ENCODE results near the gene CNTNAP4. TPM values are rescaled to one million over a fixed set of nuclear protein-coding genes. Genes with fewer than 3 reads are reported as not detected.
A peak's percentile ranks its signal among the peaks of the same experiment; 100 is the strongest.

The CNTNAP4 gene
- total RNA-seq, 1 experiment from 2014 or later, result not detected

DNA sequence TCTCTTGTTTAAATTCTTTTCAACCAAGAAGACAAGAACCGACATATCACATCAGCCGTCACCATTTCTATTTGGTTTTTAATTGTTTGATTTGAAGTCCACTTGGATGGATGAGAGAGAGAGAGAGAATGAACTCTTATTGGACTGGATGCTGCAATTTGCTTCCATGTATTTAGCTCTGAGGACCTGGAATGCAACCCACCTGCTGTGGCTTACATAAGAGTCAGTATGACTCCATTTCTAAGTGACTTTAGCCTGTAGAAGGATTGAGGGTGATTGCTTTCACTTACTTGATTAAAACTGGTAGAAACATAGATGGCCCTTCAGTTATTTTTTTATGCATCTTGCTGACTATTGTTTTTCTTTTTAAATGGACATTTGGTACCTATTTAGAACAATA is 296.1 kb downstream of the CNTNAP4 start:
- peak overlapping the region; percentile 9 for H2BK120ac ChIP-seq (ENCODE audit: low read depth, low read length, poor library complexity, severe bottlenecking)
- no peak overlapping the region for H3K4me2 ChIP-seq (ENCODE audit: insufficient read depth, insufficient read length, low read length)
- H3K4me1 Mint-ChIP-seq, result no peaks in the 10 kb centered on the region
- H3K4ac ChIP-seq (ENCODE audit: low read depth, low read length), result no peak overlapping the region
- H4K8ac ChIP-seq (replicated peaks; ENCODE audit: insufficient read length, low read depth, low read length), result no peak overlapping the region
- H3K27me3 ChIP-seq (ENCODE audit: insufficient read depth, low read length), result no peaks in the 10 kb centered on the region
- no peak overlapping the region for H3K14ac ChIP-seq (ENCODE audit: insufficient read depth, low read length)
- no peaks in the 10 kb centered on the region for H4K20me1 ChIP-seq (ENCODE audit: control insufficient read depth, insufficient read depth, insufficient read length)
- no peak overlapping the region for H3K23ac ChIP-seq (ENCODE audit: insufficient read length, low read depth, low read length)
- H4K91ac ChIP-seq (ENCODE audit: insufficient read length, low read depth, low read length), result no peak overlapping the region
- H2BK12ac ChIP-seq (ENCODE audit: insufficient read length, low read depth, low read length), result no peak overlapping the region
- no peak overlapping the region for H2AK5ac ChIP-seq (ENCODE audit: insufficient read length, low read length)
- H3T11ph ChIP-seq (ENCODE audit: low read length), result no peak overlapping the region
- no peaks in the 10 kb centered on the region for H3K79me1 ChIP-seq (ENCODE audit: insufficient read depth, low read depth, low read length, poor library complexity, severe bottlenecking)
- H3K9ac ChIP-seq (ENCODE audit: extremely low read depth, insufficient read length, low read length), result no peak overlapping the region
- H3K23me2 ChIP-seq (ENCODE audit: insufficient read length, low read depth, low read length, poor library complexity, severe bottlenecking), result no peaks in the 10 kb centered on the region
- H3K4me1 ChIP-seq (ENCODE audit: insufficient read depth, low read length), result no peaks in the 10 kb centered on the region
- H3K27ac Mint-ChIP-seq, result no peak overlapping the region
- no peak overlapping the region for H3K4me3 Mint-ChIP-seq
- H3K27ac ChIP-seq (ENCODE audit: insufficient read length, low read depth, low read length), result no peak overlapping the region
- H3K27me3 Mint-ChIP-seq (ENCODE audit: low read depth), result no peaks in the 10 kb centered on the region; the same call in none of the 2 replicates
- no peak overlapping the region for H4K5ac ChIP-seq (ENCODE audit: insufficient read length, low read depth, low read length)
- no peaks in the 10 kb centered on the region for H3K9me3 ChIP-seq (ENCODE audit: control insufficient read depth, low read depth, low read length)
- H2BK20ac ChIP-seq (ENCODE audit: low read depth, low read length, poor library complexity, severe bottlenecking), result no peak overlapping the region
- no peaks in the 10 kb centered on the region; a peak in 1 of 5 replicates for H3K9me3 Mint-ChIP-seq
- no peak overlapping the region for H2BK15ac ChIP-seq (ENCODE audit: low read depth, low read length)
- no peak overlapping the region for H3K18ac ChIP-seq (ENCODE audit: insufficient read length, low read depth, low read length)
- no CpG with 5 or more reads among the region's 2 CpGs for WGBS (ENCODE audit: extremely low coverage, insufficient read length, low lambda C conversion rate)
- DNase-seq, result no peak
- H3K36me3 Mint-ChIP-seq (ENCODE audit: insufficient read depth in 1 of 3, low read depth in 3 of 3), result no peaks in the 10 kb centered on the region
- no peaks in the 10 kb centered on the region for H3K79me2 ChIP-seq (ENCODE audit: insufficient read depth, low read length)
- no peak overlapping the region for H2BK5ac ChIP-seq (ENCODE audit: insufficient read length, low read length)
- H3K56ac ChIP-seq (ENCODE audit: insufficient read length, low read depth, low read length), result no peak overlapping the region
- TF ChIP-seq CTCF (conservative IDR thresholded peaks at IDR 0.05), result no peak
- no peak overlapping the region for H2AFZ ChIP-seq (ENCODE audit: low read length)

Data from H9 (cell line).